ENCODE results near the gene PRELID3B.

The PRELID3B gene

GRCh38 chr20:59024111-59024530 is 18.5 kb downstream of the PRELID3B start:
- DNase-seq (ENCODE audit: low read depth): no peak
- no peak for TF ChIP-seq CTCF (IDR thresholded peaks at IDR 0.05; ENCODE audit: low read depth, low read length, missing control alignments)

GRCh38 chr20:59023616-59024015 is 19.0 kb downstream of the PRELID3B start:
- TF ChIP-seq CTCF (IDR thresholded peaks at IDR 0.05; ENCODE audit: low read depth, low read length, missing control alignments): no peak
- no peak overlapping the region for H3K4me3 ChIP-seq (ENCODE audit: low read depth, low read length)
- DNase-seq (ENCODE audit: low read depth): no peak

More at GRCh38 chr20:59024111-59024530, 18.5 kb downstream of the PRELID3B start:
- no peak overlapping the region for H3K4me3 ChIP-seq (ENCODE audit: low read depth, low read length)

DNA sequence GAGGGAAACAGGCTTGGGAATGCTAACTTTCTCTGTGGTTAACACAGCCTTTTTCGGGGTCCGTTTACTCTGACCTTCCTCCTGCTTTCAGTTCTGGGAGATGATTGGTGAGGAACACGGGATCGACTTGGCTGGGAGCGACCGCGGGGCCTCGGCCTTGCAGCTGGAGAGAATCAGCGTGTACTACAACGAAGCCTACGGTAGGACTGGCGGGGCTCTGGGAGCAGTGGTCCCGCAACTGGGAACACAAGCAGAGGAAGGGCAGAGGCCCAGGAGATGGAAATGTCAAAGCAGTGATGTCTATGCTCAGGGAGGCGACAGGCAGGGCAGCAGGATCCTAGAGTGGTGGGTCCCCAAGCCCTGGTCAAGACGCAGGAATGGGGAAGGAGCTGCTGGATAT is 19.8 kb downstream of the PRELID3B start:
- no peak overlapping the region for H3K4me3 ChIP-seq (ENCODE audit: low read depth, low read length)
- no peak for TF ChIP-seq CTCF (IDR thresholded peaks at IDR 0.05; ENCODE audit: low read depth, low read length, missing control alignments)
- no peak for DNase-seq (ENCODE audit: low read depth)

DNA sequence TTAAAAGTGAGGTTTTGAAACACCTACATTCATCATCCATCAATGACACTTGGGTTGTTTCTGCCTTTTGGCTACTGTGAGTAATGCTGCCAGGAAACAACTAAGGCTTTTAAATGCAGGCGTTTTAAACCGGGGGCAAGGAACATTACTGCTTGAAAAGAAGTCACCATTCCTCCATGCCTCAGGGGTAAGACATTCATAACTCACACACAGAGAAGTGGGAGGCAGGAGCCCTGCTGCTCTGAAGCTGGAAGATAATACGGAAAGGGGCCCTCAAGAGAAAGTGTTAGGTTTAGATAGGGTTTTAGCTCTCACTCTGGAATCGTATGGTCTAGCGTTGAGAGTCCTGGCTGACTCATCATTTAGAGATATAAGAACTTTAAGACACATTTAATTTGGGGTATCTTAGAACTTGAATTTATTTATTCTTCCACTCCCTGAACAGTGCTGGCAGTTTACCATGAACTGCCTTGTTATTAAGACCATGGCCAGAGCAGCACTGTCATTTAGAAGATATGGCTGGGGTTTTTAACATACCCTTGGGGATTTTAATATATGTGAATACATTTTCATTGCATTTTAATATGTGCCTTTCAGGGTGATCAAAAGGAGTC is 21.5 kb downstream of the PRELID3B start:
- DNase-seq (ENCODE audit: low read depth): no peak
- no peak for TF ChIP-seq CTCF (IDR thresholded peaks at IDR 0.05; ENCODE audit: low read depth, low read length, missing control alignments)

GRCh38 chr20:59019217-59019616 is 23.4 kb downstream of the PRELID3B start, which contains the start of gene TUBB1:
Gene TUBB1 (plus strand): TSS chr20:59019429. CDS start chr20:59019523, 94 bp downstream.
- H3K4me3 ChIP-seq (ENCODE audit: low read depth, low read length): no peak within 1 kb of the TSS
- no peak for TF ChIP-seq CTCF (IDR thresholded peaks at IDR 0.05; ENCODE audit: low read depth, low read length, missing control alignments)
- DNase-seq (ENCODE audit: low read depth): no peak

More for the DNA sequence above, 21.5 kb downstream of the PRELID3B start:
- H3K4me3 ChIP-seq (ENCODE audit: low read depth, low read length): no peak overlapping the region

DNA sequence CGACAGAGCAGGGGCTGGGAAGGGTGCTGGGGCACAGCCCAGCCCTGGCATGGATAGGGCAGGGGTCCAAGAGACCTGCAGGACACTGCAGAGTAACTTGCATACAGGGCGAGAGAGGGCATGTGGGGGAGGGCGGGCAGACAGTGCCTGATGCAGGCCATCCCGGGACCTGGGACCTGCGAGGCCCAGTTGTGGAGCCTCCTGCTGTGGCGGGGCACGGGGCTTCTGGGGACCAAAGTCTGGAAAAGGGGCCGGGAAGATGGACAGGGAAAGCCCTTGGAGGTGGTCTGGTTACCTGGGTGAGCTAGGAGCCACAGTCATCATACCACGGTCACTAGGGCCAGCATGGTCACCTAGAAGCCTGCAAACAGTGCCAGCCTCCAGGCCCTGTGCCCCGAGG is 23.8 kb downstream of the PRELID3B start:
- DNase-seq (ENCODE audit: low read depth): no peak
- TF ChIP-seq CTCF (IDR thresholded peaks at IDR 0.05; ENCODE audit: low read depth, low read length, missing control alignments): no peak
- H3K4me3 ChIP-seq (ENCODE audit: low read depth, low read length): no peak overlapping the region

All from GM12864 (cell line).